ENCODE results near the gene TSSK2.

TSSK2 gene

DNA sequence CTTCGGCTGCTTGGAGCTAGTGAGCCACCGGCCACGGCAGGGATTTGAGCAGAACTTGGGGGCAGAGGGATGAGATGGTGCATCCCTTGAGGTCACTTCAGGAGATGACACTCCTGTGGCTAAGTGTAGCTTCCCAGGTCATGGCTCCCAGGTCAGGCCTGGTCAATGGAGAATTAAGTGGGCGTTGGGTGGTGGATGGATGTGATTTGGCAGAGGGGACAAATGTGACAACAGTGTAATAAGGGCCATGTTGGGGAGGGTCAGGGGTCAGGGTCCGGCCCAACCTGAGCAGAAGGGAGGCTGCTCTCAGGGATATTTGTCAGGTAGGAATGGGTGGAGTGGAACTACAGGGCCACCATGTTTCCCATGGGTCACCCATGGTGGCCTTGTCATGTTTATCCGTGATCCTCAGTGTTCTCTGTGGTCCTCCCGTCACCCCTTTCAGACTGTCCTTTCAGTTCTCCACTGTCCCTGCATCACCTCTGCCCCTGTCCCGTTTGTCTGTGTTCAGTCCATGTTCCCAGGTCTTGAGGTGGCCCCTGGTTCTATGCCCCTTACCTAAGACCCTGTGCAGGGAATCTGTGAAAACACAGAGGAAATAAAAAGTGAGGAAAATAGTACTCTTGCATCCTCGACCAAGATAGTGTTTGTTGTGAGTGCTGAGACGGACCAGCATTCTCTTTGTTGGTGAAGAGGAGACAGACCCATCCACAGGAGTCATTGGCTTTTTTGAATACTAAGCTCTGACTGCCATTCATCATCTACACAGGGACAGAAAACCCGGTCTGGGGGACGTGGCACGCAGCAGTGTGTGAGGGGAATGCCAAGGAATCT is 41.3 kb downstream of the TSSK2 start:
- DNase-seq = no peak

DNA sequence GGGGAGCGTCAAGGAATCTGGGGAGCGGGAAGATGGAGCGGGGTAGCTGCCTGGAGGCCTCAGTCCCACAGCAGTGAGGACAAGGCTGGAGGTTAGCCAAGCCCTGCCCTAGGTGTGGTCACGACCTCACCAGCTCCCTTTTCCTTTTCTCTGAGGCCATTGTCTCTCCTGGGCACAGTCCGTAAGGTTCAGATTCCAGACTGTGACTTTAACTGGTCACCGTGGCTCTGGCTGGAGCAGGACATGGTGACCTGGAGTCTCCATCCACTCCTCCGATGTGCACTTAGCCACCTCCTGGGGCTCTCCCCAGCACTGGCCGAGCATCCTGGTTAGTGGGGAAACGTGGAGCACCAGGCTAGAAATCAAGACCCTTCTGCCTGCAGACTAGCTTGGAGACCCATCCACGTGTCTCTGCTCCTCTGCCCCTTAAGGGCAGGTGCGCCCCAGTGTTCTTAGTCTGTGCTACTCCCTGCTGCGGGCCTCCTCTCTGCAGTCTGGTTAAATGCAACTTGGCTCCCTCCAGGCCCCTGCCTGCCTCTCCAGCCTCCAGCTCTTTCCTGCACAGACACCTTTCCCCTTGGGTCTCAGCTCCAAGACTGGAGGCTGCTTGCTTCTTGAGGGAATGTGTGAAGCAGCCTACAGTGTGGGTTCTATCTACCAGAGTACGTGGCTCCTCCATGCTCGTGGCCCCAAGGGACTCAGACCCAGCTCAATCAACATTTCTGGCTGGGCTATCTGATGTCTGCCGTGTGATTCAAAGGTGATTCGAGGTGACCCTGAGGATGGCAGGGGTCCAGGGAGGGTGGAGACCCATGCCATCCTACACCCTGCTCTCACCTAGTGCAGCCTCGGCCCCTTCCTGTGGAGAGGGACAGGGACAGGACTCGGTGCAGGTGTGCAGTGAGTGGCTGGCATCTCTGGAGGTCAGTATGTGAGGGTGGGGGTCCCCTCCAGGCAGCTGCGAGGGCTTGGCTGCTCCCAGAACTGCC is 42.2 kb downstream of the TSSK2 start:
- no peak for DNase-seq

DNA sequence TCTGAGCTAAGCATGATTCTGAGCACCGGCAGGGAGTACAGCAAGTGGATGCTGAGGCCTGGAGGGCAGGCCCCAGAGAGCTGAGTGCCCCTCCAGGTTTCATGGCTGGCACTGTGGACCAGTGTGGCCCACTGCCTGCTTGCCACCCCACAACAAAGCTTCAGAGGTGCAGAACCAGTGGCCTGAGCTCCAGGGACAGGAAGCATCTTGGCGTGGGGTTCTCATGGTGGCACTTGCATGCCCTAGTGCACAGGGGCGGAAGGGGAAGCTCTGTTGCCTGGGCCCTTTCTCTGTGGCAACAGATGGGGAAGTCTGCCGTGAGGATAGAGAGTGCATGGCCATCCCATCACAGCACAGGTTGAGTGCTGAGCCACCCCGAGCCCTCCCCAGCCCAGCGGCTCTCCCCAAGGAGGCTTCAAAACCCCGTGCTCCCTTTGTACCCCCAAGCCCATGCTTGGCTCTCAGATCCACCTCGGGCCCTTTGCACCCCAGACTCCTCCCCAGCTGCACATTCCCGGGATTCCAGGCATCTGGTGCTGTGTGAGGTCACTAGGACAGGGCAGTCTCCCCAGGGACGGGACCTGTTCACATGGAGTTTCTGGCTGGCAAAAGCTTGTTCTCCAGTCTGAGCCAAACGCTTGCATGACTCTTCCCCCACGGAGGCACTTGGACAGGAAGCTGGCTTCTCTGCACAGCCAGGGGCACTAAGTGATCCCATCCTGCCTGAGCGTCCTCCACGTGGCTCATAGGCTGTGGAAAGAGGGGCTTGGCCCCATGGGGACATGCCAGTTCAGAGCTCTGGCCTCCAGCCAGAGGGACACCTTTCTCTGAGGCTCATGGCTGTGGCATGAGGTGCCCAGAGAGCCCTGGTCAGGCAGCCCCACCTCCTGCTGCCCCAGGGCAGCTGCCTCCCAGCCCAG is 43.3 kb downstream of the TSSK2 start:
- no peak for DNase-seq

DNA sequence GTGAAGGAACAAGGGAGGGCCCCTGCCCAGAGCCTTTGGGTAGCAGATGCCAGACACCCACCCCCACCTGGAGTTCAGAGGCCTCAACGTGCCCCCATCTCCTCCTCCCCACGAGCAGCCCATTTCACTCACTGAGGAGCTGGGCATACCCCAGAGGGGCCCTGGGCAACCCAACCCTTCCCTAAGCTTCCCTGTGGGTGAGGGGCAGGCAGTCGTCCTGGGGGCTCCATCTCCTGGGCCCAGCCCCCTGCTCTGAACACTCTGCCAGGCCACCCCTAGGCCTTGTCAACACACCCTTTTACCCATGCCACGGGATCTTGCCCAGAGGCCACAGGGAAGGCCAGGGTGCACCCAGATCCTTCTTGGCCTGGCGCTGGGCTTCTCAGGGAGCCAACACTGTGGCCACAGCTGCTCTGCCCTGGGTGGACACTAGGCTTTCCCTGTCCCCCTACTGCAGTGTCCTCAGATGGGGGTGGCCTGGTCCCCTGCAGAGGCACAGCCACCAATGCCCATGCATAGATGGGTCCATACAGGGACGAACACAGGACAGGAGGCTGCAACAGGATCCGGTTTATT is 44.0 kb downstream of the TSSK2 start:
- no peak for DNase-seq

DNA sequence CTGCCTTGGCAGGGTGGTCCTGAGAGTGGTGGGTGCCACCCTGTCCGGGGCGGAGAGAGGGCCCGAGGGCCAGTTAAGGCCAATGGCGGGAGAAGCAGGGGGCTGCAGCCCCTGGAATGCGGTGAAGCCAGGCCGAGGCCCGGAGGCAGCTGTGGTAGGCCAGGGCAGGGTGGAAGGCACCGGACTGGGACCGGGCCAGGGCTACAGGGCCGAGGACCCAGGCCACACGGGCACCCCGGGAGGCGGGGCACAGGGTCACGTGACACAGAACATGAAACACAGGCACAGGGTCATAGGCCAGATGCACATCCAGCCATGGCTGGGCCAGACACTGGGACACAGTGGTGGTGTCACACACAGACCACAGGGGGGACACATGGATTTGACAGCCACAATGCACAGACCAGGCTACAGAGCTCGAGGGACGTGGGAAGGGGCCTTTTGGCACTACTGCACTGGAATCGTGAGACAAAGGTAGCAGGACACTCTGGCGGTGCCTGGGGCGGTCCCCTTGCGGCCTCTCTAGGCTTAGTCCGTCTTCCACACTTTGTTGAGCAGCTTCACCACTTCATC is 44.6 kb downstream of the TSSK2 start:
- no peak for DNase-seq

DNA sequence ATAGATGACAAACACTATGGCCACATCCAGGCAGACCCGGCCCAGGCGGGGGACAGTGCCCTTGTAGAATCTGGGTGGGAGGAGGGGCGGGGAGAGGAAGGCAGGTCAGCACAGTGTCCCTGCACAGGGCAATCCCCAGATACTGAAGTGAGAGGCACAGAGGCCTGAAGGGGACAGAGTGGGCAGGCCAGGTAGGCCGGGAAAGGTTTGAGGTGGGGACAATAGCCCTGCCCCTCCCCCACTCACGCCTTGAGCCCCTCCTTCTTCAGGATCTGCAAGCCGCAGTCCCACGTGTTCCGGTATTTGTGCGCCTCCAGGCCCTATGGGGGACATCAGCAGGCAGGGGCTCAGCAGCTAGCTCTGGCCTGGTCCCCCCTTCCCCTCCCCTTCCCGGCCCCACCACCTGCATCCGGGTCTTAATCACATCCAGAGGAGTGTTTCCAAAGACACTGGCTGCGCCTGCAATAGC is 45.1 kb downstream of the TSSK2 start:
- no peak for DNase-seq

DNA sequence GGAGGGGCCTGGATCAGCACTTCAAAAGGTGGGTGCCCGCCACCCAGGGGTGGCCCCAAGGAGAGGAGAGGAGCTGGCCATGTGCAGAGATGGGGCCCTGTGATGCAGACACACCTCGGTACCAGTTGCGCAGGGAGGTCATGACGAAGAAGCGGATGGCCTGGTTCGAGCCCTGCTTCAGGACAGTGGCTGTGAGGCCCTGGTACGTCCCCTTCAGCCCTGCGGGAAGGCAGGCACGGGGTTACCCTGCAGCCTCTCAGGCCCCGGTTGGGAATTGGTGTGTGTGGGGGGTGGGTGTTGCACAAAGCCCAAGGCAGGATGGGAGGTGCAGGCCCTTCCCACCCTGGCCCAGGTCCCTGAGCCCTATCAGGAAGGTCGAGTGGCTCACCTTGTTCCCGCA is 45.6 kb downstream of the TSSK2 start:
- DNase-seq = peak; percentile 57

DNA sequence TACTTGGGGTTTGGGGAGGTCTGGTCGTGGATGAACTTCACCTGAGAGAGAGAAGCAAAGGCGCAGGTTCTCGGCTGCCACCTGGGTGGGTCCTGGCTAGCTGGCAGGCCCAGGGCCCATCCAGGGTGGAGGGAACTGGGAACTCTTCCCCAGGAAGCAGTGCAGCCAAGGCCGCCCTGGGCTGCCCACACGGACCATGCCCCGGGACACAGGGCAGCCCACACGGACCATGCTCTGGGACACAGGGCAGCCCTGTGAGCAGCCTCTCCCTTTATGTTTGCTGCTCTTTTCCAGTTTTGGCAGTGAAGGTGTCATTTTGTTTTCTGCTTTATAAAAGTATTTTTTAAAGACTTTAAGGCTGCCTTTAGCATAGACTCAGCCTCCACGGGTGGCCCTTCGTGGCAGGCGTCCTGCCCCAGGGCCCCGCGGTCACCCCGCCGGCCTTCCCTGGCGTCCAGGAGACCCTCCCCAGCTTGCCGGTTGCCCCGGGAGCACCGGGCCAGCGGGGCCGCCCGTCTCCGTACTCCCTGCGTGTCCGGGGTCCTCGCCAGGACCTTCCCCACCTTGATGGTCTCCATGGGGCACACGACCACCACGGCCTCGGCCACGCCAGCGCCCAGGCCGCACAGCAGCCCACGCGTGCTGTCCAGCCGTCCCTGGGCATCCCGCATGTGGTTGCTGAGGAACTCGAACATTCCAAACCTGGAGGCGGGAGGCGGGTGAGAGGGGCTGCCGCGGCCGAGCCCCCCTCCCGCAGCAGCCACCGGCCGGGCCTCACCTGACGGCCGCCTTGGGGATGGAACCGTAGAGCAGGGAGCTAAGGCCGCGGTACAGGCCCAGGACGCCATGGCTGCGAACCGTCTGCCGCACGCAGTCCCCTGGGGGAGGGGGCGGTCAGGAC is 46.3 kb downstream of the TSSK2 start:
- no peak for DNase-seq

DNA sequence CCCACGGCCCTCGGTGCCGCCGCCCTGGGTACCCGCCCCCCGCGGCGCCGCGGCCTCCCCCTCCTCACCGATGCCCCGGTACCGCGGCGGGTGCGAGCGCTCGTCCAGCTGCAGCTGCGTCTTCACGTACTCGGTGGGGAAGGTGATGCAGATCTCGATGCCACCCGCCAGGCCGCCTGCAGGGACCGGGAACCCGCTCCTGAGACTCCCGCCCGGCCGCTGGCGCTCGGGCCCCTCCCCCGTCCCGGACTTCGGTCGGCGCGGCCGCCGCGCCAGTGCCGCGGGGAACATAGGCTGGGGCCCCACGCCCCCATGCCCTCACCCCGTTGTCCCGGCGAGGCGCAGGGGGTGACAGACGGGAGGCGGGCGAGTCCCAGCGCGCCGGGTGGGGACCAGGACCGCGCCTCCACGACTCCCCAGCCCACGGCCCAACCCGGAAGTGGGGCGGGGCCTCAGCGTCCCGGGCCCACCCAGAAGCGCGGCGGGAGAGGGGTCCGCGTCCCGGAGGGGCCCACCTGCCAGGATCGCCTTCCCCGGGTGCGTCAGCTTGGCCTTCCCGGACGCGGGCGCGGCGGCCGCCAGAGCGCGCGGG is 47.1 kb downstream of the TSSK2 start:
- DNase-seq = no peak

DNA sequence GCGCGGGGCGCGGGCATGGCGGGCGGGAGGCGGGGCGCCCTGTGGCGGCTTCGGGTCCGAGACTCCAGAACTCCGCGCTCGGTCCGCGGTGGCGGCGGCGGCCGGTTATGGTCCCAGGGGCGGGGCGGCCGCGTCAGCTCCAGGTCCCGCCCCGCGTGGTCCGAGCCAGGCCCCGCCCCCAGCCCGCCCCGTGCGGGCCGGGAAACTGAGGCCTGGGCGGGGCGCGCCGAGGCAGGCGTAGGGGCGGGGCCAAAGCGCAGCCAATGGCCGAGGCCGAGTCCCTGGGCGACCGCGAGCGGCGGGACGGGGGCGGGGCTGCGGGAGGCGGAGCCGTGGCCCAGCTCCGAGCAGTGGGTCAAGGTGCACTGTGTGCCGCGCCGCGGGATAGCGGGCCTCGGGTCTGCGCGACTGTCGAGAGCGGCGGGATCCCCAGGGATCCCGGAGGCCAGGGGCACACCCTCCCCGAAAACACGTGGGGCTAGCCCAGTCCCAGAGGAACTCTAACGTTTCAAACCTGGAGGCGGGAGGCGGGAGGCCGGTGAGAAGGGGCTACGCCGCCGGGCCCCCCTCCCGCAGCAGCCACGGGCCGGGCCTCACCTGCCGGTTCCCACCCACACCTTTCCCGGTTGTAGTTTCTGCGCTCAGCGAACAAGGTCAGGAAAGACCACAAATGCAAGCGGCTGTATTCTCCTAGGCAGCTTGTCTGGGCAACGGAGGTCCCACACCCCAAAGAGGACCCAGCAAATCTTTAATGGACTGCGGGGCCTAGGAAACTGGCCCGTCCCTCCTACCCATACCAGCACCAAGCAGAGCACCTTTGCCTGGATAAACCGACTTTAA is 47.8 kb downstream of the TSSK2 start, which contains the start of gene SLC25A1:
Gene SLC25A1, minus strand, starts transcription at position 80 of the 840 bp plus-strand sequence. Its CDS starts 63 bp downstream, at position 17.
- DNase-seq = peak; percentile 95

DNA sequence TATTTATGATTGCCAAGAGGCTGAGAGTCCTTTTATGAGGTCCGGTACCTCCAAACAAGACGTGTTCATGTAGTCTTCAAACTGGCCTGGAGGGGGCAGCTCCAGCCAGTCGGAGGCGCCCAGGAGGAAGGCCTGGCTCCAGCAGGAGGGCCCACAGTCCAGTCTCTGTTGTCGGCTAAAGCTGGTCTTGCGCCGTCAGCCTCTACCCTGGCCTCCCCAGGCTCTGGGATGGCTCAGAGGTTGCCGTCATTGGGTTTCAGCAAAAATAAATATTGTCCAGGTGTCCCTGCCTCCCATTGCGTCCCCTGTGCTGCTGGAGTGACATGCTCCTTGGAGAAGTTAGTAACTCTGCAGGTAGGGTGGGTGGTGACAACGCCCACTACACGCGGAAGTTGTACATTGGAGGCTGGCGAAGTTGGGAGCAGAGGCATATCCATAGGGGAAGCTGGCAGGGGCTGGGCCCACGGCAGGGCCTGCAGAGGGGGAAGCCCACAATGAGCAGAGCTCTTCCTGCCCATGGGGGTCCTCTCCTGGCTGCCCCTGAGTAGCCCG is 48.5 kb downstream of the TSSK2 start:
- DNase-seq = peak; percentile 66

DNA sequence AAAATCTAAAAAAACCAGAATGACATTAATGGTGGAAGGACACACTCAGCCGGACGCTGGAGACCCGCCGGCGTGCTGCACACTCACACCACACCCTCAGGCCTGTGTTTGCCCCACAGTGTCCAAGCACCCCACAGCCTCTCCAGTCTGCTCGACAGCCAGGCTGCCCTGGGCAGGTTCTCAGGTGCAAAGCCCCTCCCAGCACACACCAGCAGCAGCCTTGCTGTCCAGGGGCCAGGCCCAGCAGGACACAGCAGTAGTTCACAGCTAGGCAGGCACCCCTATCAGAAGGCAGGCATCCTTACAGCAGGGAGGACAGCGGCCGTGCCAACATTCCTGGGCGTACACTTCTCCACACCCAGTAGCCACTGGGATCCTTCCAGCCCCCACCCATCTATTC is 49.1 kb downstream of the TSSK2 start:
- no peak for DNase-seq

DNA sequence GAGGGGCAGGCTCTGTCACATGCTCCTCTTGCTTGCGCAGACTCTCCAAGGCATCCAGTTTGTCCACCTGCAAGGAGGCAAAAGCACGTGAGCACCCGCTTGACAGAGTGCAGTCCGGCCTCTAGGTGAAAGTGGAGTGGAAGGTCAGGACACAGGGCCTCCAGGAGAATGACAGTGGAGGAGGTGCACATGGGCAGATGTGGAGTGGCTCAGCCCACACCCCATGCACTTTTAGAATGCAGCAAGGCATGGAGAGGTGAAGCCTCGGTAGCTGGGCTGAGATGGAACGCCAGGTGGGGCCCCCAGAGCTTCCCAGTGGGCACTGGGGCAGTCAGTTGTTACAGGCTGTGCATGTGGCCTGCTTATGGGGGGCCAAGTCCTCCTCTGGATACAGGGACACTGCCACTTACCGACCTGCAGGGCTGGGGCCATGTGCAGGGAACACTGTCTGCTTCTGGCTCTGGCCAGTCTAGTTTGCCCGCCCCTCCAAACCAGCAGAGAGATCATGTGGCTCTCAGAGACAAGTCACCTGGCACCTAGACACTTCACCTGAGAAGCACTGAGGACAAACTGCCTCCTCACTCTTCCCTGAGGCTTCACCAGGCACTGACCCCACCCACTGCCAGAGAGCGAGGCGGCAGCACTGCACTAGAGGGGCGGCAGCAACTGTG is 49.8 kb downstream of the TSSK2 start:
- DNase-seq = no peak

DNA sequence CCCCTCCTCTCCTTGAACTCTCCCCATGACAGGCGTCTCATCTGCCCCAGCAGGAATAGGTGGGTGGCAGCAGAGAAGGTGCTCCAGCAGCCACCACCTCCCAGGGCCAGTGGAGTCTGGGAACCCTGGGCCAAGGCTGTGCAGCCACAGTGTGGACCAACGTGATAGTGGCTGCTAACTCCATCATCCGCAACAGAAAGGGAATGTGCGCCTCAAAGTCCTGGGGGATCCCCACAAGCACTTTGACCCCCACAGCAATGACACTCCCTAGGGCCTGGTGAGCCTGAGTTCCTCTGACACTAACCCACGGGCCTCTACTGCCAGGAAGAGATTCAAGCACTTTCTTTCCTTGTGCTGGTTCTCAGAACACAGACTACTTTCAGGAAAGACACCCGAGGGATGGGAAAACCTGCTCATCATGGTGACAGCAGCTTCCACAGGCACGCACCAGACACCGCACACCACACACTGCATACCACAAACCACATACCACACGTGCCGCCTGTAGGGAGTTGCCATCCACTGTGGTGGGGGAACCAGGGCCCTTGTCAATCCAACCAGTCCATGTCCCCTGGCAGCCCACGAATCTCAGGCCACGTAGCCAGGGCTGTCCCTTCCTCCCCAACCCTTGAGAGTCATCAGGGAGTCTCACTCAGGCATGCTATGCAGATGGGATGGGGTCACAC is 50.8 kb downstream of the TSSK2 start:
- DNase-seq = peak; percentile 63

All from activated CD8-positive, alpha-beta memory T cell treated with anti-CD3 and anti-CD28 coated beads, Interleukin-2, amount 50 U/mL, for 48 hours (primary cell).